ENCODE data around the gene PSMA5.
"Not testable (repeated sequence)": the region's sequence is repeated elsewhere in the genome, so short reads cannot be mapped to it uniquely, and the experiment has no call there.

The PSMA5 gene

GRCh38 chr1:109392037-109392787 lies 34.0 kb downstream of the PSMA5 start:
- DNase-seq (ENCODE audit: low read depth): no peak

- no peak for DNase-seq (ENCODE audit: low read depth)
Measured at GRCh38 chr1:109391626-109392025, 34.6 kb downstream of the PSMA5 start.

- DNase-seq (ENCODE audit: low read depth): no peak
Measured at GRCh38 chr1:109391157-109391556, 35.1 kb downstream of the PSMA5 start.

- no peak for DNase-seq (ENCODE audit: low read depth)
Measured at GRCh38 chr1:109389638-109390341, 36.5 kb downstream of the PSMA5 start.

GRCh38 chr1:109388884-109389637 lies 37.2 kb downstream of the PSMA5 start:
- no peak for DNase-seq (ENCODE audit: low read depth)

GRCh38 chr1:109388208-109388711 lies 38.0 kb downstream of the PSMA5 start:
- no peak for DNase-seq (ENCODE audit: low read depth)

GRCh38 chr1:109386054-109386717 lies 40.1 kb downstream of the PSMA5 start:
- DNase-seq (ENCODE audit: low read depth): no peak

GRCh38 chr1:109385417-109385816 lies 40.8 kb downstream of the PSMA5 start:
- no peak for DNase-seq (ENCODE audit: low read depth)

GRCh38 chr1:109383854-109384253 lies 42.4 kb downstream of the PSMA5 start:
- DNase-seq (ENCODE audit: low read depth): no peak

- no peak for DNase-seq (ENCODE audit: low read depth)
Measured at GRCh38 chr1:109383087-109383779, 43.0 kb downstream of the PSMA5 start.

GRCh38 chr1:109381573-109381972 lies 44.7 kb downstream of the PSMA5 start:
- DNase-seq (ENCODE audit: low read depth): no peak

- DNase-seq (ENCODE audit: low read depth): no peak
Measured at GRCh38 chr1:109379907-109380306, 46.3 kb downstream of the PSMA5 start.

- no peak for DNase-seq (ENCODE audit: low read depth)
Measured at GRCh38 chr1:109379422-109379821, 46.8 kb downstream of the PSMA5 start.

- no peak for DNase-seq (ENCODE audit: low read depth)
Measured at GRCh38 chr1:109377698-109378097, 48.5 kb downstream of the PSMA5 start.

GRCh38 chr1:109373696-109374095 lies 52.6 kb downstream of the PSMA5 start:
- not testable (repeated sequence) for DNase-seq (ENCODE audit: low read depth)

- no peak for DNase-seq (ENCODE audit: low read depth)
Measured at GRCh38 chr1:109373126-109373525, 53.1 kb downstream of the PSMA5 start.

- no peak for DNase-seq (ENCODE audit: low read depth)
Measured at GRCh38 chr1:109372281-109372680, 54.0 kb downstream of the PSMA5 start.

- no peak for DNase-seq (ENCODE audit: low read depth)
Measured at GRCh38 chr1:109371341-109371739, 54.9 kb downstream of the PSMA5 start.

- DNase-seq (ENCODE audit: low read depth): no peak
Measured at GRCh38 chr1:109370712-109371340, 55.4 kb downstream of the PSMA5 start.

- DNase-seq (ENCODE audit: low read depth): no peak
Measured at GRCh38 chr1:109369167-109369746, 57.0 kb downstream of the PSMA5 start.

- DNase-seq (ENCODE audit: low read depth): no peak
Measured at GRCh38 chr1:109368464-109368863, 57.8 kb downstream of the PSMA5 start.

Data from T-helper 22 cell (primary cell).